B cell (primary cell): ENCODE data around the gene TNIP1. TPM values are rescaled to one million over a fixed set of nuclear protein-coding genes. Genes with fewer than 3 reads are reported as not detected.

Experiments
- ATAC-seq: fragments of 200-7000 bp; cut with Tn5 transposase; one replicate; pipeline ENCODE4 v1.10.0; 2021; ENCODE audit warnings: low read depth, mild to moderate bottlenecking, moderate number of reproducible peaks, moderate library complexity
- CTCF ChIA-PET: fragments of 350-600 bp; sonication (Branson Sonifier 250); formaldehyde crosslinking; loops from one replicate; lab custom pipeline; 2021; ENCODE audit warnings: antibody characterized with exemption, inconsistent platforms; lab: Charles Lee
- POLR2A ChIA-PET: fragments of 350-600 bp; sonication (Branson Sonifier 250); formaldehyde crosslinking; loops from one replicate; lab custom pipeline; 2021; ENCODE audit warnings: antibody characterized with exemption; lab: Charles Lee
- DNase-seq: peaks from one replicate; pipeline ENCODE4 v3.0.0; 2013
- H2AFZ ChIP-seq: 2 replicates; pipeline ENCODE4 v1.6.1; 2012; ENCODE audit warnings: mild to moderate bottlenecking, low read depth, low read length; ENCODE audit not compliant: insufficient read depth, poor library complexity, severe bottlenecking
- H3K27ac ChIP-seq, 2 donors: 1 replicate in 1 of 2; 2 replicates in 1 of 2; pipeline ENCODE4 v1.5.1; 2012 to 2013; ENCODE audit warnings: low read length in 2 of 2, mild to moderate bottlenecking in 2 of 2, moderate library complexity in 1 of 2
- H3K27me3 ChIP-seq, 4 experiments: fragments of 200-600 bp in 1 of 4; sonication (generic) in 1 of 4; replicated peaks in 1 of 4; 1 replicate in 2 of 4; 2 replicates in 2 of 4; pipeline versions ENCODE4 v1.6.1 to v1.7.0; 2013 to 2016; ENCODE audit warnings: low read length in 3 of 4, mild to moderate bottlenecking in 2 of 4, mixed read lengths in 1 of 4, moderate library complexity in 1 of 4; ENCODE audit not compliant: insufficient read depth in 4 of 4, control insufficient read depth in 3 of 4; ENCODE audit errors: control extremely low read depth in 1 of 4
- H3K36me3 ChIP-seq, 2 experiments: replicated peaks in 1 of 2; 1 replicate in 1 of 2; 2 replicates in 1 of 2; pipeline versions ENCODE4 v1.6.1 to v1.7.1; 2013; ENCODE audit warnings: low read length in 1 of 2; ENCODE audit not compliant: insufficient read depth in 2 of 2, control insufficient read depth in 1 of 2; ENCODE audit errors: control extremely low read depth in 1 of 2, extremely low read depth in 1 of 2
- H3K4me1 ChIP-seq, 2 donors: fragments of 200-600 bp in 1 of 2; sonication (generic) in 1 of 2; 1 replicate in 1 of 2; 2 replicates in 1 of 2; pipeline versions ENCODE4 v1.5.1 to v1.6.1; 2013 to 2017; ENCODE audit warnings: low read length in 2 of 2; ENCODE audit not compliant: control insufficient read depth in 2 of 2, insufficient read depth in 2 of 2
- H3K4me2 ChIP-seq: replicated peaks from 2 replicates; pipeline ENCODE3; 2012; ENCODE audit warnings: mild to moderate bottlenecking, low read depth, low read length; ENCODE audit not compliant: poor library complexity, severe bottlenecking
- H3K4me3 ChIP-seq, 5 experiments: fragments of 200-600 bp in 1 of 5; sonication (generic) in 1 of 5; 1 replicate in 3 of 5; 2 replicates in 2 of 5; pipeline versions ENCODE4 v1.5.1 to v1.7.0; 2011 to 2016; ENCODE audit warnings: low read length in 4 of 5, mild to moderate bottlenecking in 4 of 5, low read depth in 2 of 5, control low read depth in 1 of 5, moderate library complexity in 1 of 5; ENCODE audit not compliant: insufficient read depth in 1 of 5; ENCODE audit errors: control extremely low read depth in 1 of 5, extremely low read depth in 1 of 5
- H3K79me2 ChIP-seq: fragments of 200-600 bp; sonication (generic); one replicate; pipeline ENCODE4 v1.6.0; 2016; ENCODE audit warnings: low read length; ENCODE audit not compliant: control insufficient read depth, insufficient read depth
- H3K9ac ChIP-seq: fragments of 200-600 bp; sonication (generic); 2 replicates; pipeline ENCODE4 v1.6.1; 2017; ENCODE audit warnings: mild to moderate bottlenecking, low read length, moderate library complexity
- H3K9me3 ChIP-seq, 3 donors: one replicate each; pipeline versions ENCODE4 v1.6.1 to v1.7.1; 2013; ENCODE audit warnings: low read length in 2 of 3; ENCODE audit not compliant: control insufficient read depth in 2 of 3, insufficient read depth in 1 of 3; ENCODE audit errors: control extremely low read depth in 1 of 3
- H4K20me1 ChIP-seq: 2 replicates; pipeline ENCODE4 v1.6.0; 2012; ENCODE audit warnings: mild to moderate bottlenecking, low read length; ENCODE audit not compliant: insufficient read depth, control insufficient read depth, poor library complexity, severe bottlenecking
- H3K27ac Mint-ChIP-seq: one replicate; pipeline ENCODE4 v1.8.0; 2021; ENCODE audit warnings: mixed read lengths
- H3K27me3 Mint-ChIP-seq: one replicate; pipeline ENCODE4 v1.8.0; 2021; ENCODE audit warnings: mixed read lengths
- H3K4me1 Mint-ChIP-seq: one replicate; pipeline ENCODE4 v1.8.0; 2021; ENCODE audit warnings: mixed read lengths
- H3K4me3 Mint-ChIP-seq: one replicate; pipeline ENCODE4 v1.8.0; 2021; ENCODE audit warnings: mixed read lengths
- H3K9me3 Mint-ChIP-seq: one replicate; pipeline ENCODE4 v1.8.0; 2022; ENCODE audit warnings: mixed read lengths; ENCODE audit not compliant: insufficient read depth
- CTCF ChIP-seq: fragments of 200-600 bp; IDR thresholded peaks from one replicate; pipeline ENCODE4 v1.8.0; 2022; ENCODE audit warnings: antibody characterized with exemption, mild to moderate bottlenecking
- EZH2 ChIP-seq: IDR thresholded peaks from 2 replicates; pipeline ENCODE4 v1.6.1; 2012; ENCODE audit warnings: borderline replicate concordance, low read depth, mild to moderate bottlenecking, moderate library complexity, low read length; ENCODE audit not compliant: insufficient read depth, poor library complexity, severe bottlenecking
- WGBS: methylation state at CpG from one replicate; pipeline ENCODE4 v1.1.5; 2013; ENCODE audit warnings: missing lambda C conversion rate; ENCODE audit not compliant: insufficient coverage; 5-methylcytosine and 5-hydroxymethylcytosine counted together
- intact Hi-C: fragments of 100-400 bp; cut with micrococcal nuclease; formaldehyde crosslinking; loops from one replicate; pipeline ENCODE4 v1.10.0; 2022
- polyA plus RNA-seq: library from polyadenylated mRNA; depleted of rRNA; stranded (reverse); fragments of >200 nt; gene quantifications from 2 replicates; pipeline ENCODE4 v1.2.3, GENCODE V29; 2012
- total RNA-seq, 2 donors: library from RNA; stranded (reverse); fragments of 120-200 nt in 1 of 2; gene quantifications; 1 replicate in 1 of 2; 2 replicates in 1 of 2; pipeline versions ENCODE4 v1.2.3 to v1.2.4, GENCODE V29; 2013 to 2022

TNIP1 gene
- total and polyA plus RNA-seq, 2 donors (not counting 1 experiment from before 2014, with no cell fraction given) = 108 to 294 TPM

- H3K4me3 ChIP-seq = peak overlapping the region in 4 of 5 experiments; percentile 16 to 41 (median 30)
- TF ChIP-seq CTCF (no peak), EZH2 (no peak)
- peak overlapping the region; percentile 88 for H3K27ac Mint-ChIP-seq
- H3K4me1 ChIP-seq = peaks cover 68 to 76% of the 10 kb centered on the region in 2 donors
- peak overlapping the region; percentile 94 for H3K9ac ChIP-seq
- H3K27me3 ChIP-seq = no peaks in the 10 kb centered on the region
- H3K36me3 ChIP-seq = peaks cover 4 to 32% of the 10 kb centered on the region in 2 experiments
- H3K4me2 ChIP-seq = peak overlapping the region; percentile 87
- no peak overlapping the region for H2AFZ ChIP-seq
- H3K9me3 ChIP-seq = peaks cover 0 to under 1% (median 0%) of the 10 kb centered on the region in 3 donors
- H3K4me3 Mint-ChIP-seq = peak overlapping the region; percentile 87
- intact Hi-C loops = loop anchor here (1.0 kb wide), 3 partner anchors 9 to 37 kb away; no protein-coding TSS in a partner anchor
- ChIA-PET CTCF (interaction anchor here (0.6 to 8.0 kb wide), 10 partner anchors 11 to 86 kb away, joined by 3 to 85 read pairs (median 5); partner anchors contain the start of gene ANXA6), POLR2A (interaction anchor here (0.6 to 2.4 kb wide), 8 partner anchors 9 to 476 kb away, joined by 3 to 13 read pairs (median 4); no protein-coding TSS in a partner anchor)
- H3K27ac ChIP-seq = peak overlapping the region; percentile 34 to 100
- 47% methylated on average over 11 of the region's 16 CpGs for WGBS
- DNase-seq (peak; percentile 61), ATAC-seq (peak; percentile 25)
- no peaks in the 10 kb centered on the region for H3K27me3 Mint-ChIP-seq
- no peaks in the 10 kb centered on the region for H3K9me3 Mint-ChIP-seq
- peaks cover 79% of the 10 kb centered on the region for H3K4me1 Mint-ChIP-seq
- peaks cover 98% of the 10 kb centered on the region for H3K79me2 ChIP-seq
- H4K20me1 ChIP-seq = peaks cover 70% of the 10 kb centered on the region
These were observed 2.2 kb downstream of the TNIP1 start for GRCh38 chr5:151078490-151079262.
